ENCODE data around the gene HIP1R. TPM values are rescaled to one million over a fixed set of nuclear protein-coding genes. Genes with fewer than 3 reads are reported as not detected.
A peak's percentile ranks its signal among the peaks of the same experiment; 100 is the strongest.

Gene HIP1R
- total and polyA plus RNA-seq, 2 of the 13 experiments (the other 11 are each of a cell fraction or from before 2014, with no cell fraction given): 18.4 to 25.5 TPM

GRCh38 chr12:122862872-122863701 lies 27.8 kb downstream of the HIP1R start (continued):
- TF ChIP-seq ZNF350 (CRISPR knock-in tag; IDR thresholded peaks at IDR 0.05; ENCODE audit: borderline replicate concordance, low read depth) (no peak), ZNF629 (CRISPR knock-in tag; conservative IDR thresholded peaks at IDR 0.05) (no peak), SRSF1 (optimal IDR thresholded peaks at IDR 0.05; ENCODE audit: low read depth, low read length) (no peak), TBL1XR1 (IDR thresholded peaks at IDR 0.05; ENCODE audit: borderline replicate concordance, low read length, partially characterized antibody) (no peak), ZNF329 (CRISPR knock-in tag; IDR thresholded peaks at IDR 0.05; ENCODE audit: low read depth) (no peak), GATAD2A (CRISPR knock-in tag; IDR thresholded peaks at IDR 0.05) (no peak), MLXIP (CRISPR knock-in tag; IDR thresholded peaks at IDR 0.05; ENCODE audit: borderline replicate concordance) (no peak), ZNF589 (CRISPR knock-in tag; conservative IDR thresholded peaks at IDR 0.05) (no peak), PRDM15 (CRISPR knock-in tag; IDR thresholded peaks at IDR 0.05) (no peak), NR2C2 (CRISPR knock-in tag; IDR thresholded peaks at IDR 0.05; ENCODE audit: borderline replicate concordance) (0 out of 2 replicates have a peak, but pooled peaks have one; percentile 19), ZNF607 (CRISPR knock-in tag; IDR thresholded peaks at IDR 0.05; ENCODE audit: borderline replicate concordance) (no peak), YEATS2 (CRISPR knock-in tag; IDR thresholded peaks at IDR 0.05; ENCODE audit: borderline replicate concordance) (no peak), THAP11 (CRISPR knock-in tag; IDR thresholded peaks at IDR 0.05) (no peak), ZNF205 (CRISPR knock-in tag; IDR thresholded peaks at IDR 0.05) (no peak), ZNF839 (CRISPR knock-in tag; IDR thresholded peaks at IDR 0.05; ENCODE audit: borderline replicate concordance) (no peak), ZNF547 (CRISPR knock-in tag; IDR thresholded peaks at IDR 0.05) (no peak), NFKBIZ (CRISPR knock-in tag; IDR thresholded peaks at IDR 0.05) (no peak), ZNF337 (CRISPR knock-in tag; IDR thresholded peaks at IDR 0.05; ENCODE audit: borderline replicate concordance, low read depth) (no peak), EED (CRISPR knock-in tag; IDR thresholded peaks at IDR 0.05) (no peak), ZNF782 (CRISPR knock-in tag; IDR thresholded peaks at IDR 0.05; ENCODE audit: borderline replicate concordance) (no peak)
- TF ChIP-seq, protein P1, sequence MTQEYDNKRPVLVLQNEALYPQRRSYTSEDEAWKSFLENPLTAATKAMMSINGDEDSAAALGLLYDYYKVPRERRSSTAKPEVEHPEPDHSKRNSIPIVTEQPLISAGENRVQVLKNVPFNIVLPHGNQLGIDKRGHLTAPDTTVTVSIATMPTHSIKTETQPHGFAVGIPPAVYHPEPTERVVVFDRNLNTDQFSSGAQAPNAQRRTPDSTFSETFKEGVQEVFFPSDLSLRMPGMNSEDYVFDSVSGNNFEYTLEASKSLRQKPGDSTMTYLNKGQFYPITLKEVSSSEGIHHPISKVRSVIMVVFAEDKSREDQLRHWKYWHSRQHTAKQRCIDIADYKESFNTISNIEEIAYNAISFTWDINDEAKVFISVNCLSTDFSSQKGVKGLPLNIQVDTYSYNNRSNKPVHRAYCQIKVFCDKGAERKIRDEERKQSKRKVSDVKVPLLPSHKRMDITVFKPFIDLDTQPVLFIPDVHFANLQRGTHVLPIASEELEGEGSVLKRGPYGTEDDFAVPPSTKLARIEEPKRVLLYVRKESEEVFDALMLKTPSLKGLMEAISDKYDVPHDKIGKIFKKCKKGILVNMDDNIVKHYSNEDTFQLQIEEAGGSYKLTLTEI (CRISPR knock-in tag; conservative IDR thresholded peaks at IDR 0.05): no peak

Data from HepG2 (cell line).